ENCODE data around the gene GOSR2. TPM values are rescaled to one million over a fixed set of nuclear protein-coding genes. Genes with fewer than 3 reads are reported as not detected.
"Not testable (repeated sequence)": the region's sequence is repeated elsewhere in the genome, so short reads cannot be mapped to it uniquely, and the experiment has no call there.

GOSR2 gene
- total RNA-seq, 4 donors from 2014 or later: 28.5 to 37.6 (median 30.3) TPM

- peak in 1 of 2 donors; percentile 59 for DNase-seq (ENCODE audit: low spot score in 2 of 2)
- TF ChIP-seq CTCF (IDR thresholded peaks at IDR 0.05): no peak
- no peak for TF ChIP-seq POLR2A (IDR thresholded peaks at IDR 0.05)
- 66 to 72% methylated on average over 7 of the region's 7 CpGs for WGBS, 2 donors
- H3K4me3 ChIP-seq (ENCODE audit: low read depth, poor library complexity, severe bottlenecking): no peak overlapping the region
- intact Hi-C loops (cut with DNase I; ENCODE audit: low total_unique reads): no loop called here
These were observed 27.5 kb downstream of the GOSR2 start for GRCh38 chr17:46950342-46950996.

- no peak overlapping the region for H3K4me3 ChIP-seq (ENCODE audit: low read depth, poor library complexity, severe bottlenecking)
- no peak for TF ChIP-seq POLR2A (IDR thresholded peaks at IDR 0.05)
- TF ChIP-seq CTCF (IDR thresholded peaks at IDR 0.05): no peak
- intact Hi-C loops (cut with DNase I; ENCODE audit: low total_unique reads): no loop called here
- WGBS, 2 donors: 53 to 61% methylated on average over 16 of the region's 16 CpGs
- peak in 1 of 2 donors; percentile 57 for DNase-seq (ENCODE audit: low spot score in 2 of 2)
These were observed 28.1 kb downstream of the GOSR2 start for GRCh38 chr17:46950997-46951621.

GRCh38 chr17:46951706-46952105 is 28.7 kb downstream of the GOSR2 start:
- DNase-seq (ENCODE audit: low spot score in 2 of 2): peak in 1 of 2 donors; percentile 37
- TF ChIP-seq CTCF (IDR thresholded peaks at IDR 0.05): no peak
- no peak for TF ChIP-seq POLR2A (IDR thresholded peaks at IDR 0.05)
- WGBS, 2 donors: 19 to 23% methylated on average over 5 of the region's 5 CpGs
- no peak overlapping the region for H3K4me3 ChIP-seq (ENCODE audit: low read depth, poor library complexity, severe bottlenecking)
- intact Hi-C loops (cut with DNase I; ENCODE audit: low total_unique reads): no loop called here

- no peak for TF ChIP-seq POLR2A (IDR thresholded peaks at IDR 0.05)
- TF ChIP-seq CTCF (IDR thresholded peaks at IDR 0.05): no peak
- no peak overlapping the region for H3K4me3 ChIP-seq (ENCODE audit: low read depth, poor library complexity, severe bottlenecking)
- 79 to 80% methylated on average over 9 of the region's 9 CpGs for WGBS, 2 donors
- intact Hi-C loops (cut with DNase I; ENCODE audit: low total_unique reads): no loop called here
- peak in 1 of 2 donors; percentile 63 for DNase-seq (ENCODE audit: low spot score in 2 of 2)
These were observed 29.2 kb downstream of the GOSR2 start for GRCh38 chr17:46952115-46952514.

- intact Hi-C loops (cut with DNase I; ENCODE audit: low total_unique reads); DNase-seq (ENCODE audit: low spot score in 2 of 2); H3K4me3 ChIP-seq (ENCODE audit: low read depth, poor library complexity, severe bottlenecking): not testable (repeated sequence)
- 70 to 86% methylated on average over 2 of the region's 4 CpGs for WGBS, 2 donors
These were observed 30.2 kb downstream of the GOSR2 start for GRCh38 chr17:46953191-46953590.

GRCh38 chr17:46958041-46958591 is 35.2 kb downstream of the GOSR2 start:
- 51 to 67% methylated on average over 8 of the region's 8 CpGs for WGBS, 2 donors
- DNase-seq (ENCODE audit: low spot score in 2 of 2): peak in 1 of 2 donors; percentile 50
- H3K4me3 ChIP-seq (ENCODE audit: low read depth, poor library complexity, severe bottlenecking): no peak overlapping the region
- TF ChIP-seq CTCF (IDR thresholded peaks at IDR 0.05) (no peak), POLR2A (IDR thresholded peaks at IDR 0.05) (no peak)
- intact Hi-C loops (cut with DNase I; ENCODE audit: low total_unique reads): no loop called here
